ENCODE results near the gene ZNF70. TPM values are rescaled to one million over a fixed set of nuclear protein-coding genes. Genes with fewer than 3 reads are reported as not detected.

Gene ZNF70
- total RNA-seq, 2 donors from 2014 or later, result 3.2 to 5.0 TPM

GRCh38 chr22:23713696-23714595 lies 37.0 kb downstream of the ZNF70 start:
- Histone ChIP-seq H3K36me3 (peaks cover 30% of the 10 kb centered on the region), H3K4me1 (peaks cover 0 to 14% of the 10 kb centered on the region in 2 donors), H3K9me3 (no peaks in the 10 kb centered on the region), H3K27me3 (no peaks in the 10 kb centered on the region), H3K4me3 (no peak overlapping the region), H3K27ac (no peak overlapping the region)
- no peak for DNase-seq (ENCODE audit: low spot score)
- TF ChIP-seq CTCF (IDR thresholded peaks at IDR 0.05), result no peak

- no peak for DNase-seq (ENCODE audit: low spot score)
- no peak overlapping the region for H3K27ac ChIP-seq
- no peak overlapping the region for H3K4me3 ChIP-seq
- peaks cover 47% of the 10 kb centered on the region for H3K36me3 ChIP-seq
- peaks cover 0 to 10% of the 10 kb centered on the region in 2 donors for H3K4me1 ChIP-seq
- no peaks in the 10 kb centered on the region for H3K9me3 ChIP-seq
- no peaks in the 10 kb centered on the region for H3K27me3 ChIP-seq
- TF ChIP-seq CTCF (IDR thresholded peaks at IDR 0.05), result no peak
Measured at GRCh38 chr22:23712256-23712655, 38.7 kb downstream of the ZNF70 start.

- DNase-seq (ENCODE audit: low spot score), result no peak
- H3K36me3 ChIP-seq, result peaks cover 67% of the 10 kb centered on the region
- no peaks in the 10 kb centered on the region for H3K27me3 ChIP-seq
- H3K4me3 ChIP-seq, result no peak overlapping the region
- TF ChIP-seq CTCF (IDR thresholded peaks at IDR 0.05), result no peak
- H3K27ac ChIP-seq, result no peak overlapping the region
- no peaks in the 10 kb centered on the region for H3K9me3 ChIP-seq
- H3K4me1 ChIP-seq, result no peaks in the 10 kb centered on the region
Measured at GRCh38 chr22:23709107-23709506, 41.8 kb downstream of the ZNF70 start.

- Histone ChIP-seq H3K9me3 (no peaks in the 10 kb centered on the region), H3K4me1 (no peaks in the 10 kb centered on the region), H3K27ac (no peak overlapping the region), H3K4me3 (no peak overlapping the region), H3K27me3 (no peaks in the 10 kb centered on the region), H3K36me3 (peaks cover 67% of the 10 kb centered on the region)
- TF ChIP-seq CTCF (IDR thresholded peaks at IDR 0.05), result no peak
- DNase-seq (ENCODE audit: low spot score), result no peak
Measured at GRCh38 chr22:23708270-23708669, 42.6 kb downstream of the ZNF70 start.

GRCh38 chr22:23705358-23705757 lies 45.6 kb downstream of the ZNF70 start:
- no peak for DNase-seq (ENCODE audit: low spot score)
- Histone ChIP-seq H3K9me3 (no peaks in the 10 kb centered on the region), H3K4me3 (no peak overlapping the region), H3K36me3 (peaks cover 58% of the 10 kb centered on the region), H3K27me3 (no peaks in the 10 kb centered on the region), H3K4me1 (no peaks in the 10 kb centered on the region), H3K27ac (no peak overlapping the region)
- no peak for TF ChIP-seq CTCF (IDR thresholded peaks at IDR 0.05)
